Suprapubic skin (tissue), 4 donors: ENCODE results near the gene USP6NL. TPM values are rescaled to one million over a fixed set of nuclear protein-coding genes. Genes with fewer than 3 reads are reported as not detected.
"Not testable (repeated sequence)": the region's sequence is repeated elsewhere in the genome, so short reads cannot be mapped to it uniquely, and the experiment has no call there.

Source experiments
- DNase-seq, 2 donors: peaks; one replicate each; pipeline ENCODE4 v3.0.0-alpha.2; 2019; ENCODE audit warnings: low spot score in 2 of 2
- H3K27ac ChIP-seq: fragments of 200-600 bp; sonication (generic); one replicate; pipeline ENCODE4 v1.5.1; 2019
- H3K27me3 ChIP-seq: fragments of 200-600 bp; sonication (generic); one replicate; pipeline ENCODE4 v1.5.1; 2019
- H3K36me3 ChIP-seq: fragments of 200-600 bp; sonication (generic); one replicate; pipeline ENCODE4 v1.5.1; 2019
- H3K4me1 ChIP-seq: fragments of 200-600 bp; sonication (generic); one replicate; pipeline ENCODE4 v1.5.1; 2019
- H3K4me3 ChIP-seq: fragments of 200-600 bp; sonication (generic); one replicate; pipeline ENCODE4 v1.5.1; 2019; ENCODE audit warnings: mild to moderate bottlenecking
- H3K9me3 ChIP-seq: fragments of 200-600 bp; sonication (generic); one replicate; pipeline ENCODE4 v1.5.1; 2019
- EP300 ChIP-seq: sonication (generic); formaldehyde crosslinking; IDR thresholded peaks from one replicate; pipeline ENCODE4 v1.6.1; 2017; ENCODE audit warnings: antibody characterized with exemption
- POLR2A ChIP-seq, 2 donors: fragments of 450-650 bp; IDR thresholded peaks; one replicate each; pipeline ENCODE4 v1.6.1; 2017; ENCODE audit warnings: antibody characterized with exemption in 2 of 2, mild to moderate bottlenecking in 2 of 2, moderate library complexity in 2 of 2
- POLR2AphosphoS5 ChIP-seq, 3 donors: sonication (generic); formaldehyde crosslinking; IDR thresholded peaks; one replicate each; pipeline ENCODE4 v1.6.1; 2017; ENCODE audit warnings: antibody characterized with exemption in 3 of 3
- WGBS: methylation state at CpG from one replicate; pipeline ENCODE4 v1.1.5; 2018; 5-methylcytosine and 5-hydroxymethylcytosine counted together
- total RNA-seq, 4 donors: library from RNA; depleted of rRNA; stranded (reverse); fragments of >200 nt; gene quantifications; one replicate each; pipeline ENCODE4 v1.1.0, GENCODE V29; 2016
- TF ChIP-seq, protein P1 (sequence below), 2 donors: fragments of 200-600 bp in 1 of 2; fragments of 450-650 bp in 1 of 2; sonication (generic) in 1 of 2; IDR thresholded peaks; one replicate each; pipeline ENCODE4 v1.5.1; 2016 to 2019; ENCODE audit warnings: antibody characterized with exemption in 2 of 2, mild to moderate bottlenecking in 1 of 2, moderate library complexity in 1 of 2

The USP6NL gene
- total RNA-seq, 4 donors from 2014 or later, result 23.2 to 33.8 (median 27.7) TPM

DNA sequence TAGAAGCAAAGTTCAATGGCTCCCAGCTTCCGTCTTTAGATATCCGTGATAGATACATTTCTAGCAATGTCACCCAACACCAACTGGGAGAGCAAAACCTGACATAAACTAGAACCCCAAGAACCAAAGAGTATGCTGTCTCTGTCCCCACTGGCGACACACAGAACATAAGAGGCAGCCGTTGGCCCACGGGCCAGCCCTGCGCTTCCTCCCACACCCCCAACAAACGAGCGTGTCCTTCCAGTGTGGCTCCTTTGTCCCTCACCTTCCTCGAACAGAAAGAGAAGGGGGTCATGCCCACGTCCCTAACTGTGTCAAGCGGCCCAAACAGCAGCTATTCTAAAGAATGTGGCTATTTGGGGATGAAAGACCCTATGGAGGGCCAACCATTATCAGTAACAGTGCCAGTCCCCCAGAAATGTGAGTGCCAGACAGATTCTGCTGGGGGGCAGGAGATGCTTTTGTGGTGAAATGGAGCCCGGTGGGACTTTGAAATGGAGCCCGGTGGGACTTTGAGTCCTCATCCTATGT lies 171.9 kb downstream of the USP6NL start:
- WGBS, result 88% methylated on average over 13 of the region's 13 CpGs
- H3K27me3 ChIP-seq, result peaks cover 12% of the 10 kb centered on the region
- no peaks in the 10 kb centered on the region for H3K36me3 ChIP-seq
- no peaks in the 10 kb centered on the region for H3K4me1 ChIP-seq
- H3K27ac ChIP-seq, result no peak overlapping the region
- DNase-seq, result peak in 1 of 2 donors; percentile 24
- no peaks in the 10 kb centered on the region for H3K9me3 ChIP-seq
- no peak for TF ChIP-seq POLR2A (IDR thresholded peaks at IDR 0.05)
- no peak overlapping the region for H3K4me3 ChIP-seq

DNA sequence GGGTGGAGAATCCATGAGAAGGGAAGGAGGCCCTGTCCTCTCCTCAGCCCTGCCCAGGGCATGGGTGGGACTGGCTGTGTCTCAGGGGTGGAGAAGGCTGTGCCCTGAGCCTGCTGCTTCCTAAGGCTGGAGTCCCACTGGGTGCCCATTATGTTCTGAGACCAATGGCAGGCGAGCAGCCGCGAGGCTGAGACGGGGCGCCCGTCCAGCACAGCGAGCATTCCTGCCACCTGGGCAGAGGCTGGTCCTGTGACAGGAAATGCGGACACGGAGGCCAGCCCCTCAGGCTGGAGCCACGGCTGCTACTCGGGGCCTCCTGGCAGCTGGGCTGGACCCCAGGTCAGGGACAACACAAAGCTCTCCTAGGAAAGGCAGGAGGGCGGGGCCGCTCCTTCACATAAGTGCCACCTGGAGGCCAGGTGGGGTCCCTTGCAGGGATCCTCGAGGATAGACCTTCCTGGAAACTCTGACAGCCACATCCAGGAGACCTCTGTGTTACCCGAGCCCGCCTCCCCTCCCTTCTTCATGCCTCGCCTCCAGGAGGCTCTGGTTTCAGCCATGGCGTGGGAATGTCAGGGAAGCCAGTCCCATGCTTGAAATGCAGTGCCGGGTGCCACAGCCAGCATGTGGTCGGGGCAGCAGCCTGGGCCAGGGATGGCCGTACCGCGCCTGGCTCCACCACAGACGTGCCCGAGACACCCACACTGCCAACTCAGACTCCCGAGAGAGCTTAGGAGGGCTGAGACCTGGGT lies 173.9 kb downstream of the USP6NL start:
- no peak overlapping the region for H3K4me3 ChIP-seq
- peak in 1 of 2 donors; percentile 57 for DNase-seq
- 84% methylated on average over 9 of the region's 26 CpGs for WGBS
- no peak overlapping the region for H3K27ac ChIP-seq
- H3K4me1 ChIP-seq, result no peaks in the 10 kb centered on the region
- TF ChIP-seq, protein P1, sequence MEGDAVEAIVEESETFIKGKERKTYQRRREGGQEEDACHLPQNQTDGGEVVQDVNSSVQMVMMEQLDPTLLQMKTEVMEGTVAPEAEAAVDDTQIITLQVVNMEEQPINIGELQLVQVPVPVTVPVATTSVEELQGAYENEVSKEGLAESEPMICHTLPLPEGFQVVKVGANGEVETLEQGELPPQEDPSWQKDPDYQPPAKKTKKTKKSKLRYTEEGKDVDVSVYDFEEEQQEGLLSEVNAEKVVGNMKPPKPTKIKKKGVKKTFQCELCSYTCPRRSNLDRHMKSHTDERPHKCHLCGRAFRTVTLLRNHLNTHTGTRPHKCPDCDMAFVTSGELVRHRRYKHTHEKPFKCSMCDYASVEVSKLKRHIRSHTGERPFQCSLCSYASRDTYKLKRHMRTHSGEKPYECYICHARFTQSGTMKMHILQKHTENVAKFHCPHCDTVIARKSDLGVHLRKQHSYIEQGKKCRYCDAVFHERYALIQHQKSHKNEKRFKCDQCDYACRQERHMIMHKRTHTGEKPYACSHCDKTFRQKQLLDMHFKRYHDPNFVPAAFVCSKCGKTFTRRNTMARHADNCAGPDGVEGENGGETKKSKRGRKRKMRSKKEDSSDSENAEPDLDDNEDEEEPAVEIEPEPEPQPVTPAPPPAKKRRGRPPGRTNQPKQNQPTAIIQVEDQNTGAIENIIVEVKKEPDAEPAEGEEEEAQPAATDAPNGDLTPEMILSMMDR (IDR thresholded peaks at IDR 0.05), result no peak
- TF ChIP-seq EP300, result no peak
- no peak for TF ChIP-seq POLR2AphosphoS5 (IDR thresholded peaks at IDR 0.05)
- no peak for TF ChIP-seq POLR2A (IDR thresholded peaks at IDR 0.05)
- H3K9me3 ChIP-seq, result no peaks in the 10 kb centered on the region
- no peaks in the 10 kb centered on the region for H3K36me3 ChIP-seq
- peaks cover 12% of the 10 kb centered on the region for H3K27me3 ChIP-seq

DNA sequence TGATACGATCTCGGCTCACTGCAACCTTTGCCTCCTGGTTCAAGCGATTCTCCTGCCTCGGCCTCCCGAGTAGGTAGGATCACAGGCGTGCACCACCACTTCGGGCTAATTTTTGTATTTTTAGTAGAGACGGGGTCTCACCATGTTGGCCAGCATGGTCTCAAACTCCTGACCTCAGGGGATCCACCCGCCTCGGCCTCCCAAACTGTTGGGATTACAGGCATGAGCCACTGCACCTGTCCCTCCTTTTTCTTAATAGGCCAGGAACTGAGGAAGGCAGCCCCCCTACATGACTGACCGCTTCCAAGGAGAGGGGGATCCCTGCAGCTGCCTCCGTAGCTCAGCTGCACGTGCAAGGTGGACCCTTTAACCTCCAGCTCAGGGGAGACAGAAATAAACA lies 175.0 kb downstream of the USP6NL start:
- H3K4me3 ChIP-seq, H3K4me1 ChIP-seq, H3K36me3 ChIP-seq, H3K27ac ChIP-seq, H3K9me3 ChIP-seq: not testable (repeated sequence)
- peak in 1 of 2 donors; percentile 38 for DNase-seq
- peaks cover 12% of the 10 kb centered on the region for H3K27me3 ChIP-seq
- WGBS, result 94% methylated on average over 13 of the region's 13 CpGs

DNA sequence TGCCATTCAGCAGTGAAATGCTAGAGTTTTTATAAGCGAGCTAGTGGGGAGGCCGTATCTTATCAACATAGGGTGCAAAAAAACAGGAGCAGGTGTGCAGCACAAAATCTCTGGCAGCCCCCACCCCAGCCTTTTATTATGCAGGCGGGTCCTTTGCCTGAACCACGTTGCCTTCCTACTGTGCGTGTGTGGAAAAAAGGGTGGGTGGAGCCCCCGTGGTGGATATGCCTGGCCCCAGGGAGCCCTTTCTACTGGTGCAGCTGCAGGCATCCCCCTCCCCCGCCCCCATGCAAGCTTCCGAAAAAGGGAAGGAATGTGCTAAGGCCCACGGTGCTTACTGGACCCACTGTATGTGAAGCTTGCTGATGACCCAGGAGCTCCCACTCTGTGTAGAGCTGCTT lies 175.9 kb downstream of the USP6NL start:
- Histone ChIP-seq H3K36me3 (no peaks in the 10 kb centered on the region), H3K4me3 (no peak overlapping the region), H3K27me3 (peaks cover 9% of the 10 kb centered on the region), H3K27ac (no peak overlapping the region), H3K9me3 (no peaks in the 10 kb centered on the region), H3K4me1 (no peaks in the 10 kb centered on the region)
- TF ChIP-seq POLR2AphosphoS5 (IDR thresholded peaks at IDR 0.05), result no peak
- TF ChIP-seq, protein P1 (IDR thresholded peaks at IDR 0.05), result no peak
- TF ChIP-seq POLR2A (IDR thresholded peaks at IDR 0.05), result no peak
- TF ChIP-seq EP300, result no peak
- DNase-seq, result peak in 1 of 2 donors; percentile 53
- 54% methylated on average over 8 of the region's 9 CpGs for WGBS

DNA sequence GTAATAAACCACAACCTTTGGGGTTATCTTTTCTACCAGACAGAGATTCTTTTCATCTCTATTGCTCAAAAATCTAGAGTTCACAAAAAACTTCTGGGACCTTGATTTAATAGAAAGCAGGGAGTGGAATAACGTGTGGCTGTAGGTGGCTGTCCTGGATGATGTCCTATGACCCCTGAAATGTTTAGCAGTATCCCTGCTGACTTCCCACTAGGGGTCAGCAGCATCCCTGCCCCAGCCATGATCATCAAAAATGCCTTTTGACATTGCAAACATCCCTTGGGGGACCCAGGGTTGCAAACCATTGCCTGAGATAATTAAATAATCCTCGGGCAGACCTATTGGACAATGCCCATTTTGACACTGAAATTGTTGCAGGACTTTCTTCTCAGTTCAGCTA lies 177.1 kb downstream of the USP6NL start:
- H3K27ac ChIP-seq, result no peak overlapping the region
- peaks cover 4% of the 10 kb centered on the region for H3K27me3 ChIP-seq
- H3K9me3 ChIP-seq, result no peaks in the 10 kb centered on the region
- H3K4me3 ChIP-seq, result no peak overlapping the region
- DNase-seq, result peak in 1 of 2 donors; percentile 7
- TF ChIP-seq EP300 (no peak), POLR2AphosphoS5 (IDR thresholded peaks at IDR 0.05) (no peak), POLR2A (IDR thresholded peaks at IDR 0.05) (no peak)
- TF ChIP-seq, protein P1 (IDR thresholded peaks at IDR 0.05), result no peak
- no peaks in the 10 kb centered on the region for H3K36me3 ChIP-seq
- no peaks in the 10 kb centered on the region for H3K4me1 ChIP-seq
- 69% methylated on average over 2 of the region's 2 CpGs for WGBS

DNA sequence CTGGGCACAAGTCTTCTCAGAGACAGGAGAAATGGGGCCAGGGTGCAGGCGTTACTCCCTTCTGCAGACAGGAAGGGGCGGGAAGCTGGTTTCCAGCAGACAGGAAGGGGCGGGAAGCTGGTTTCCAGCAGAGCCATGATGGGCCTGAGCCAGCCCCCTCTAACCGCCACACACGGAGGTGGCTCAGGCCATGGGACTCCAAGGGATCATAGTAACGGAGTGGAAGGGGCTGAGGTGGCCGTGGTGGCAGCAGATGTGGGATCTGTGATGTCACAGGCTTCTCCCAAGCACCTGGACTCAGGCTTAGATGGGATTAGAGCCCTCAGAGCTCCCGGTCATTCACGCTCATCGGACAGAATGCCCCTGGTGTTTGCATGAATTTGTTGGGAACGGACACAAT lies 177.8 kb downstream of the USP6NL start:
- Histone ChIP-seq H3K27ac (no peak overlapping the region), H3K36me3 (no peaks in the 10 kb centered on the region), H3K4me1 (no peaks in the 10 kb centered on the region), H3K4me3 (no peak overlapping the region), H3K27me3 (peaks cover 4% of the 10 kb centered on the region), H3K9me3 (peaks cover under 1% of the 10 kb centered on the region)
- peak in 1 of 2 donors; percentile 38 for DNase-seq
- TF ChIP-seq EP300 (no peak), POLR2A (IDR thresholded peaks at IDR 0.05) (no peak), POLR2AphosphoS5 (IDR thresholded peaks at IDR 0.05) (no peak)
- TF ChIP-seq, protein P1 (IDR thresholded peaks at IDR 0.05), result no peak
- WGBS, result 84% methylated on average over 11 of the region's 11 CpGs
